Glutamatergic neuron (in vitro differentiated cells): ENCODE measurements around the gene ACIN1. TPM values are rescaled to one million over a fixed set of nuclear protein-coding genes. Genes with fewer than 3 reads are reported as not detected.

Experiments
- DNase-seq: peaks from one replicate; pipeline ENCODE4 v3.0.0; 2022
- H3K27ac Mint-ChIP-seq: one replicate; pipeline ENCODE4 v1.8.0; 2020; ENCODE audit warnings: mild to moderate bottlenecking, mixed read lengths, inconsistent platforms; ENCODE audit not compliant: unreplicated experiment
- H3K27me3 Mint-ChIP-seq: one replicate; pipeline ENCODE4 v1.8.0; 2020; ENCODE audit warnings: mild to moderate bottlenecking, moderate library complexity, mixed read lengths, inconsistent platforms; ENCODE audit not compliant: unreplicated experiment
- H3K36me3 Mint-ChIP-seq: one replicate; pipeline ENCODE4 v1.8.0; 2020; ENCODE audit warnings: mild to moderate bottlenecking, mixed read lengths, inconsistent platforms; ENCODE audit not compliant: unreplicated experiment
- H3K4me1 Mint-ChIP-seq: one replicate; pipeline ENCODE4 v1.8.0; 2020; ENCODE audit warnings: mild to moderate bottlenecking, low read depth, mixed read lengths, inconsistent platforms; ENCODE audit not compliant: unreplicated experiment
- H3K4me3 Mint-ChIP-seq: one replicate; pipeline ENCODE4 v1.8.0; 2020; ENCODE audit warnings: mild to moderate bottlenecking, mixed read lengths, inconsistent platforms; ENCODE audit not compliant: unreplicated experiment
- H3K9me3 Mint-ChIP-seq: one replicate; pipeline ENCODE4 v1.8.0; 2020; ENCODE audit warnings: mild to moderate bottlenecking, moderate library complexity, mixed read lengths, inconsistent platforms; ENCODE audit not compliant: unreplicated experiment
- total RNA-seq: library from RNA; stranded (reverse); fragmentation: NEBNext Ultra II Directional; extraction: Animal tissue kit (Norgen Biotek cat#: 25700); gene quantifications from one replicate; pipeline ENCODE4 v1.2.1, GENCODE V29; 2021; ENCODE audit not compliant: unreplicated experiment
- TF ChIP-seq, protein P1 (sequence below): fragments of 200-600 bp; sonication (generic); IDR thresholded peaks from one replicate; pipeline ENCODE4 v1.5.0; 2021; ENCODE audit not compliant: partially characterized antibody, unreplicated experiment

ACIN1 gene
- total RNA-seq, 1 donor from 2014 or later: 341 TPM

DNA sequence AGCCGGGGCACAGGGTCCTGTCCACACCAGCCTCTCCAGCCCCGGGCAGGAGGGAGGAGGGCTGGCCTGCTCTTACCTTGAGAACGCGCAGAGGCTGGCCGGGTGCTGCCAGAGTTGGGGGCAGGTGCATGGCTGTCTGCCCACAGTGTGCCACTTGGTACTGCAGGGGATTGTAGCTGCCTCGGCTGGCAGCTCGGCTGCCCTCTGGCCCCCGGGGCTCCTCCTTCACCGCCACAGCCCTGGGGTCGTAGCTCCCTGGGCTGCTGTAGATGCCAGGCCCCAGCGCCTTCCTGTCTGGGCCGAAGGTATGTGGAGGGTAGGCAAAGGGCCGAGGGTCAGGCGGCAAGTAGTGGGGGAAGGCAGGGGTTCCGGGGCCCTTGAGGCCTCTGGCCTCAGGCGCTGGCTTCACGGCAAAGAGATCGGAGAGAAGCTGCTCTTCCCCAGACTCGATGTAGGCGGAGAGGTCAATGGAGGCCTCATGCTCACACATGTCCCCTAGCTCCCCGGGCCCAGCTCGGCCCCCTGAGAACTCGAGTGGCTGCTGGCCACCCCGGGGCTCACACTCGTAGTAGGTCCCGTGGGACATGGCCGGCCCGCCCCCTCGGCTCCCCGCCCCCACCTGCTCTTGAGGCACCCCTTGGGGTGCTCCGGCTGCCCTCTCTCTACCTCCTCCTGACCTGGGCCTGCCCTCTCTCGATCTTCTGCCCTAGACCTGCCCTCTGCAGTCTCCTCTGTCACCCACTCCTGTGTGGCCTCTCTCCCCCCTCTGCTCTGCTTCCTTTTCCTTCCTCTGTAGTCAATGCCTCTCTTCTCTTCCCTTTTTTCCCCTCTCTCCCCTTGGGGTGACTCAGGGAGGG, 23.8 kb upstream of the ACIN1 start, which contains the start of gene CEBPE:
Gene CEBPE, minus strand, starts transcription at position 750 of the 857 bp plus-strand sequence. Its CDS starts 164 bp downstream, at position 586.
- Mint-ChIP-seq H3K4me3 (no peak within 1 kb of the TSS), H3K27me3 (peaks cover 3% of the 10 kb centered on the region), H3K9me3 (peaks cover 7% of the 10 kb centered on the region), H3K4me1 (peaks cover 12% of the 10 kb centered on the region), H3K36me3 (peaks cover 4% of the 10 kb centered on the region), H3K27ac (no peak within 1 kb of the TSS)
- TF ChIP-seq, protein P1, sequence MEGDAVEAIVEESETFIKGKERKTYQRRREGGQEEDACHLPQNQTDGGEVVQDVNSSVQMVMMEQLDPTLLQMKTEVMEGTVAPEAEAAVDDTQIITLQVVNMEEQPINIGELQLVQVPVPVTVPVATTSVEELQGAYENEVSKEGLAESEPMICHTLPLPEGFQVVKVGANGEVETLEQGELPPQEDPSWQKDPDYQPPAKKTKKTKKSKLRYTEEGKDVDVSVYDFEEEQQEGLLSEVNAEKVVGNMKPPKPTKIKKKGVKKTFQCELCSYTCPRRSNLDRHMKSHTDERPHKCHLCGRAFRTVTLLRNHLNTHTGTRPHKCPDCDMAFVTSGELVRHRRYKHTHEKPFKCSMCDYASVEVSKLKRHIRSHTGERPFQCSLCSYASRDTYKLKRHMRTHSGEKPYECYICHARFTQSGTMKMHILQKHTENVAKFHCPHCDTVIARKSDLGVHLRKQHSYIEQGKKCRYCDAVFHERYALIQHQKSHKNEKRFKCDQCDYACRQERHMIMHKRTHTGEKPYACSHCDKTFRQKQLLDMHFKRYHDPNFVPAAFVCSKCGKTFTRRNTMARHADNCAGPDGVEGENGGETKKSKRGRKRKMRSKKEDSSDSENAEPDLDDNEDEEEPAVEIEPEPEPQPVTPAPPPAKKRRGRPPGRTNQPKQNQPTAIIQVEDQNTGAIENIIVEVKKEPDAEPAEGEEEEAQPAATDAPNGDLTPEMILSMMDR: no peak
- no peak for DNase-seq

DNA sequence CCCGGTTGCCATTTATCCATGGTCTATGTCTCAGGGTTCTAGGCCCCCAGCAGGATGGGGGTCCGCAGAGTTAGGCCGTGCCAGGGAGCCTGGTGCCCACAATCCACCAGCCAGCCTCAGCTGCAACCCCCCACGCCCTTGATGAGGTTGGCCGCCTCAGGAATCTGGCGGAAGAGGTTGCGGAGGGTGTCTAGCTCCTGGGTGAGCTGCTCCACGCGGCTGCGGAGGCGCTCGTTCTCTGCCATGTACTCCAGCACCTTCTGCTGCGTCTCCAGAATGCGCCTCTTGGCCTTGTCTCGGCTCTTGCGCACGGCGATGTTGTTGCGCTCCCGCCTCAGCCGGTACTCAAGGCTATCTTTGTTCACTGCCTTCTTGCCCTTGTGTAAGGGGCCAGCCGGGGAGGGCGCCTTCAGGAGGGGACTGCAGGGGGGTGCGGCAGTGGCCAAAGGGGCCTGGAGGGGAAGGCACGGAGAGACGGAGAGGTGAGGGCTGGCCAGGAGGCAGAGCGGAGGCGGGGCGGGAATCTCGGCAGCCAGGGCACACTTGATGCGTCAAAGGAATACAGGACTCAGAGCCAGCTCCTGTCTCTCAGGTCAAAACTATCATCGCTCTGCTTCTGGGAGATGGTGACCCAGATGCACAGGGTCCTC, 22.6 kb upstream of the ACIN1 start:
- H3K27me3 Mint-ChIP-seq: peaks cover 3% of the 10 kb centered on the region
- peaks cover 12% of the 10 kb centered on the region for H3K4me1 Mint-ChIP-seq
- H3K36me3 Mint-ChIP-seq: no peaks in the 10 kb centered on the region
- no peak overlapping the region for H3K27ac Mint-ChIP-seq
- DNase-seq: no peak
- no peak overlapping the region for H3K4me3 Mint-ChIP-seq
- H3K9me3 Mint-ChIP-seq: peaks cover 5% of the 10 kb centered on the region
- TF ChIP-seq, protein P1: no peak

DNA sequence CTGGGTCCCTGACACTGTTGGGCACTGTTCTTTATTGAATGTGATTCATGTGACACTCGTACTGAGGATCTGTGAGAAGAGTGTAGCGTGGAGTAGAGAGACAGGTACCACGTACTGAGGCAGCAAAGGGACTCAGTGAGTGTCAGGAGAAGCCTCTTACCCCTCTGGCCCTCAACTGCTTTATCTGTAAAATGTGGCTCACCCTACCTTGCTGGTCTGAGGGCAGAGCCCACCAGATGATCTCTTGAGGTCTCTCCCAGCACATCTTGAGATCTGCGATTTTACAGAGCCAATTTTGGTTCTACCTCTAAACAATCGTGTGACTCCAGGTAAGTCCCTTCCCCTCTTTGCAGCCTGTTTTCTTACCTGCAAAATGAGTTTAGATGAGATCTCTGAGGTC, 21.0 kb upstream of the ACIN1 start:
- no peak for DNase-seq
- Mint-ChIP-seq H3K9me3 (peaks cover 5% of the 10 kb centered on the region), H3K4me3 (no peak overlapping the region), H3K27ac (no peak overlapping the region), H3K27me3 (peaks cover 3% of the 10 kb centered on the region), H3K4me1 (peaks cover 8% of the 10 kb centered on the region), H3K36me3 (no peaks in the 10 kb centered on the region)
- TF ChIP-seq, protein P1: no peak

DNA sequence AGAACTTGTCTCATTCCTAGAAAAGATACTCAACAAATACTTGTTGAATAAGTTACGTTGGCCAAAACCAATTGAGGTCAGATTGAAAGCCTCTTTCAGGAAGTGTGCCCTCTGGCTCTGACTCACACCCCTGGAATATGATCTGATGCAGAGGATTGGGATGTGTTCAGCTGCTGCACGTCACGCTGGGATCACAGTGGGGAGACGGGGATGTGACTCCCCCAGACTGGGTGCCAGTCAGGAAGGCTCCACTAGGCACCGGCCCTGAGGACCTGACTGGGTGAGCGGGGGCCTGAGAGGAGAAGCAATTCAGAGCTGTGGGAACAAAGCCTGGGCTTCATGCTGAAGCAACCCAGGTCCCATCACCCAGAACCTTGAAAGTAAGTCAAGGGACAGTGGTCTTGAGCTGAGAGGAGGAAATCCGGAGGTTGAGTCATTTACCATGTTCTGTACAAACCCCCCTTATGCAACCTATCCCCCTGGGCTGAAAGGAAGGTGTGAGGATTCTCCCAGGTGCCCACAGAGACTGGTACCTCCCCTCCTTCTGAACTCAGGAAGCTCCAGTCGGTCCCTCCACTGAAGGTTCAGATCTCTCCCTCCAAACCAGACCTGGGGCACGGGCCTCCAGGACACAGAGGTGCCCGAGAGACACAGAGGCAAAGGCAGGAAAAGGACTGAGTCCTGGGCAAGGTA, 20.2 kb upstream of the ACIN1 start:
- peaks cover 5% of the 10 kb centered on the region for H3K4me1 Mint-ChIP-seq
- no peak for DNase-seq
- H3K27ac Mint-ChIP-seq: no peak overlapping the region

More for the DNA sequence above, 20.2 kb upstream of the ACIN1 start:
- H3K4me3 Mint-ChIP-seq: no peak overlapping the region
- TF ChIP-seq, protein P1: no peak
- H3K36me3 Mint-ChIP-seq: no peaks in the 10 kb centered on the region
- peaks cover 4% of the 10 kb centered on the region for H3K9me3 Mint-ChIP-seq
- H3K27me3 Mint-ChIP-seq: peaks cover 3% of the 10 kb centered on the region
